Measurements from ENCODE around the gene GMDS. TPM values are rescaled to one million over a fixed set of nuclear protein-coding genes. Genes with fewer than 3 reads are reported as not detected.

Gene GMDS
- total and polyA plus RNA-seq, 9 donors: 6.6 to 20.6 (median 11.0) TPM

GRCh38 chr6:1819007-1819406, 426.4 kb downstream of the GMDS start:
- 96 to 97% (median 96%) methylated on average over 3 of the region's 3 CpGs for WGBS, 3 donors
- no peak for DNase-seq
- no peaks in the 10 kb centered on the region for H3K4me1 ChIP-seq (ENCODE audit: insufficient read depth)
- H3K4me3 ChIP-seq: no peak overlapping the region
- intact Hi-C loops (cut with DNase I): no loop called here
- H3K27me3 ChIP-seq: no peaks in the 10 kb centered on the region
- H3K36me3 ChIP-seq: no peaks in the 10 kb centered on the region
- TF ChIP-seq EP300 (IDR thresholded peaks at IDR 0.05) (no peak), CTCF (IDR thresholded peaks at IDR 0.05) (no peak), POLR2A (IDR thresholded peaks at IDR 0.05) (no peak)
- no peaks in the 10 kb centered on the region for H3K9me3 ChIP-seq
- H3K27ac ChIP-seq: no peak overlapping the region

GRCh38 chr6:1817033-1817761, 428.2 kb downstream of the GMDS start:
- Histone ChIP-seq H3K36me3 (no peaks in the 10 kb centered on the region), H3K9me3 (no peaks in the 10 kb centered on the region), H3K27ac (no peak overlapping the region), H3K4me1 (ENCODE audit: insufficient read depth) (no peaks in the 10 kb centered on the region), H3K27me3 (no peaks in the 10 kb centered on the region), H3K4me3 (no peak overlapping the region)
- TF ChIP-seq CTCF (IDR thresholded peaks at IDR 0.05): no peak
- no peak for TF ChIP-seq EP300 (IDR thresholded peaks at IDR 0.05)
- TF ChIP-seq POLR2A (IDR thresholded peaks at IDR 0.05): no peak
- 37 to 42% (median 39%) methylated on average over 4 of the region's 4 CpGs for WGBS, 3 donors
- no peak for DNase-seq
- intact Hi-C loops (cut with DNase I): no loop called here

GRCh38 chr6:1815827-1816452, 429.5 kb downstream of the GMDS start:
- TF ChIP-seq POLR2A (IDR thresholded peaks at IDR 0.05) (no peak), EP300 (IDR thresholded peaks at IDR 0.05) (no peak), CTCF (IDR thresholded peaks at IDR 0.05) (no peak)
- no peaks in the 10 kb centered on the region for H3K36me3 ChIP-seq
- DNase-seq: no peak
- H3K27ac ChIP-seq: no peak overlapping the region
- intact Hi-C loops (cut with DNase I): no loop called here
- H3K4me3 ChIP-seq: no peak overlapping the region
- H3K4me1 ChIP-seq (ENCODE audit: insufficient read depth): no peaks in the 10 kb centered on the region
- no peaks in the 10 kb centered on the region for H3K27me3 ChIP-seq
- 90 to 93% (median 92%) methylated on average over 8 of the region's 8 CpGs for WGBS, 3 donors
- no peaks in the 10 kb centered on the region for H3K9me3 ChIP-seq

- Histone ChIP-seq H3K27ac (no peak overlapping the region), H3K36me3 (no peaks in the 10 kb centered on the region), H3K9me3 (no peaks in the 10 kb centered on the region), H3K4me3 (no peak overlapping the region), H3K4me1 (ENCODE audit: insufficient read depth) (no peaks in the 10 kb centered on the region), H3K27me3 (no peaks in the 10 kb centered on the region)
- TF ChIP-seq EP300 (IDR thresholded peaks at IDR 0.05): no peak
- TF ChIP-seq CTCF (IDR thresholded peaks at IDR 0.05): no peak
- TF ChIP-seq POLR2A (IDR thresholded peaks at IDR 0.05): no peak
- no peak for DNase-seq
- 12 to 18% (median 16%) methylated on average over 4 of the region's 4 CpGs for WGBS, 3 donors
- intact Hi-C loops (cut with DNase I): no loop called here
Measured at GRCh38 chr6:1814279-1814678, 431.1 kb downstream of the GMDS start.

All from ovary (tissue), 9 donors.